IPS-18a (cell line): ENCODE results near the gene TOPORS.
A peak's percentile ranks its signal among the peaks of the same experiment; 100 is the strongest.
"Not testable (repeated sequence)": the region's sequence is repeated elsewhere in the genome, so short reads cannot be mapped to it uniquely, and the experiment has no call there.

ENCODE experiments used
- H3K27ac ChIP-seq: one replicate; pipeline ENCODE4 v1.5.1; 2013; ENCODE audit warnings: low read length
- H3K27me3 ChIP-seq: one replicate; pipeline ENCODE4 v1.6.1; 2013; ENCODE audit warnings: mild to moderate bottlenecking, low read length; ENCODE audit not compliant: control insufficient read depth, insufficient read depth
- H3K36me3 ChIP-seq: one replicate; pipeline ENCODE4 v1.6.1; 2013; ENCODE audit warnings: low read depth, low read length; ENCODE audit not compliant: control insufficient read depth
- H3K4me1 ChIP-seq: one replicate; pipeline ENCODE4 v1.6.1; 2013; ENCODE audit warnings: low read depth, low read length; ENCODE audit not compliant: control insufficient read depth
- H3K4me3 ChIP-seq: one replicate; pipeline ENCODE4 v1.5.1; 2013; ENCODE audit warnings: low read length
- H3K9ac ChIP-seq: one replicate; pipeline ENCODE4 v1.6.1; 2013; ENCODE audit warnings: mild to moderate bottlenecking, low read length, moderate library complexity
- H3K9me3 ChIP-seq: one replicate; pipeline ENCODE4 v1.6.1; 2013; ENCODE audit warnings: low read depth, low read length; ENCODE audit not compliant: control insufficient read depth

Gene TOPORS

GRCh38 chr9:32554591-32554990 is 2.2 kb upstream of the TOPORS start:
- Histone ChIP-seq H3K9me3 (no peaks in the 10 kb centered on the region), H3K4me3 (no peak overlapping the region), H3K9ac (no peak overlapping the region), H3K36me3 (no peaks in the 10 kb centered on the region), H3K4me1 (peaks cover 3% of the 10 kb centered on the region), H3K27me3 (no peaks in the 10 kb centered on the region), H3K27ac (no peak overlapping the region)

DNA sequence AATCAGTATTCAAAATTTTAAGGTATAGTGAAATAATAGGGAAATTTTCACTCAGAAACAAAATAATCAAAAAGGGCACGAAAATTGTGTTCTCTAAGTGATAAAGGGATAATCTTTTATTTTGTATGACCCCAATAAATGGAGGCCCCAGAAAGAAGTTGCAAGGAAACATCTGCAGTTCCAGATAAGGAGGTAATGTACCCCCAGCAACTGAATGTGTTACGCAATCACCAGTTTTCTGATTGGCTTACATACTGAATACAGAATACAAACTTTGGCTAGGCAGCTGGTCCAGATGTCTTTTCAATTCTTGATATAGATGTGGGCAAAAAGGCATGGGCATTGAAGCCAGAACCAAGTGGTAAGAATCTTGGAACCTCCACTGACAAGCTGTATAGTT is 1.7 kb upstream of the TOPORS start:
- Histone ChIP-seq H3K4me3 (no peak overlapping the region), H3K4me1 (peaks cover 3% of the 10 kb centered on the region), H3K9me3 (no peaks in the 10 kb centered on the region), H3K27ac (no peak overlapping the region), H3K27me3 (no peaks in the 10 kb centered on the region), H3K9ac (no peak overlapping the region), H3K36me3 (no peaks in the 10 kb centered on the region)

GRCh38 chr9:32551276-32552051 is 922 bp downstream of the TOPORS start:
- peak overlapping the region; percentile 89 for H3K27ac ChIP-seq
- H3K9me3 ChIP-seq = no peaks in the 10 kb centered on the region
- H3K4me1 ChIP-seq = peaks cover 3% of the 10 kb centered on the region
- peak overlapping the region; percentile 79 for H3K4me3 ChIP-seq
- no peaks in the 10 kb centered on the region for H3K36me3 ChIP-seq
- H3K9ac ChIP-seq = peak overlapping the region; percentile 92
- no peaks in the 10 kb centered on the region for H3K27me3 ChIP-seq

- peak overlapping the region; percentile 89 for H3K27ac ChIP-seq
- H3K4me1 ChIP-seq = peaks cover 3% of the 10 kb centered on the region
- H3K4me3 ChIP-seq = peak overlapping the region; percentile 79
- H3K36me3 ChIP-seq = no peaks in the 10 kb centered on the region
- H3K9me3 ChIP-seq = no peaks in the 10 kb centered on the region
- H3K27me3 ChIP-seq = no peaks in the 10 kb centered on the region
- peak overlapping the region; percentile 92 for H3K9ac ChIP-seq
Measured at GRCh38 chr9:32550562-32551275, 1.7 kb downstream of the TOPORS start.

- H3K4me3 ChIP-seq = peak overlapping the region; percentile 79
- no peaks in the 10 kb centered on the region for H3K36me3 ChIP-seq
- peak overlapping the region; percentile 92 for H3K9ac ChIP-seq
- H3K9me3 ChIP-seq = no peaks in the 10 kb centered on the region
- peak overlapping the region; percentile 64 for H3K27ac ChIP-seq
- H3K27me3 ChIP-seq = no peaks in the 10 kb centered on the region
- H3K4me1 ChIP-seq = peaks cover 3% of the 10 kb centered on the region
Measured at GRCh38 chr9:32550150-32550561, 2.2 kb downstream of the TOPORS start.

DNA sequence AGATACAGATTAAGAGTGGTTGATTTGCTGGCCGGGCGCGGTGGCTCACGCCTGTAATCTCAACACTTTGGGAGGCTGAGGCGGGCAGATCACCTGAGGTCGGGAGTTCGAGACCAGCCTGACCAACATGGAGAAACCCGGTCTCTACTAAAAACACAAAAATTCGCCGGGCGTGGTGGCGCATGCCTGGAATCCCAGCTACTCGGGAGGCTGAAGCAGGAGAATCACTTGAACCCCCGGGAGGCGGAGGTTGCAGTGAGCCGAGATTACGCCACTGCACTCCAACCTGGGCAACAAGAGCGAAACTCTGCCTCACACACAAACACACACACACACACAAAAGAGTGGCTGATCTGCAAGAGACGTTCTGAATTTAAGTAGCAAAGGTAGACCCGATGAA is 4.2 kb downstream of the TOPORS start:
- not testable (repeated sequence) for H3K27ac ChIP-seq, H3K27me3 ChIP-seq, H3K4me3 ChIP-seq, H3K36me3 ChIP-seq, H3K9ac ChIP-seq, H3K4me1 ChIP-seq, H3K9me3 ChIP-seq

- no peaks in the 10 kb centered on the region for H3K27me3 ChIP-seq
- no peaks in the 10 kb centered on the region for H3K9me3 ChIP-seq
- no peak overlapping the region for H3K4me3 ChIP-seq
- no peak overlapping the region for H3K27ac ChIP-seq
- H3K4me1 ChIP-seq = peaks cover 3% of the 10 kb centered on the region
- H3K36me3 ChIP-seq = peaks cover 30% of the 10 kb centered on the region
- no peak overlapping the region for H3K9ac ChIP-seq
Measured at GRCh38 chr9:32545884-32546283, 6.5 kb downstream of the TOPORS start.

GRCh38 chr9:32543047-32543446 is 9.3 kb downstream of the TOPORS start:
- no peak overlapping the region for H3K27ac ChIP-seq
- peaks cover 36% of the 10 kb centered on the region for H3K36me3 ChIP-seq
- no peak overlapping the region for H3K4me3 ChIP-seq
- H3K4me1 ChIP-seq = no peaks in the 10 kb centered on the region
- no peak overlapping the region for H3K9ac ChIP-seq
- H3K27me3 ChIP-seq = no peaks in the 10 kb centered on the region
- no peaks in the 10 kb centered on the region for H3K9me3 ChIP-seq

- Histone ChIP-seq H3K4me3 (no peak overlapping the region), H3K27ac (no peak overlapping the region), H3K27me3 (no peaks in the 10 kb centered on the region), H3K9me3 (no peaks in the 10 kb centered on the region), H3K9ac (no peak overlapping the region), H3K4me1 (no peaks in the 10 kb centered on the region), H3K36me3 (peaks cover 2% of the 10 kb centered on the region)
Measured at GRCh38 chr9:32533816-32534215, 18.6 kb downstream of the TOPORS start.

GRCh38 chr9:32533336-32533735 is 19.1 kb downstream of the TOPORS start:
- H3K9me3 ChIP-seq = no peaks in the 10 kb centered on the region
- H3K4me3 ChIP-seq = no peak overlapping the region
- H3K27ac ChIP-seq = no peak overlapping the region
- H3K36me3 ChIP-seq = peaks cover 2% of the 10 kb centered on the region
- no peaks in the 10 kb centered on the region for H3K27me3 ChIP-seq
- no peak overlapping the region for H3K9ac ChIP-seq
- H3K4me1 ChIP-seq = no peaks in the 10 kb centered on the region

DNA sequence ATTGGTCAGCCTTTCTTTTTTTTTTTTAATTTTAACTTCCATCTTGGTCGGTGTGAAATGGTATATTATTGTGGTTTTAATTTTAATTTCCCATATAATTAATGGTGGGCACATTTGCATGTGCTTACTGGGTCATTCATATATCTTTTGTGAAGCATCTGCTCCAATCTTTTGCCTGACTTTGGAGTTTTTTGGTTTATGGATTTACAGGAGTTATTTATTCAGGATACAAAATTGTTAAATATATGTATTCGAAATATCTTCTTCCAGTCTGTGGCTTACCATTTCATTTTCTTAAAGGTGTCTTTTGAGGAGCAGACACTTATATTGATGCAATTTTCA is 25.7 kb downstream of the TOPORS start:
- Histone ChIP-seq H3K9me3 (no peaks in the 10 kb centered on the region), H3K9ac (peak overlapping the region; percentile 67), H3K27me3 (no peaks in the 10 kb centered on the region), H3K27ac (no peak overlapping the region), H3K36me3 (no peaks in the 10 kb centered on the region), H3K4me1 (peaks cover 9% of the 10 kb centered on the region), H3K4me3 (peak overlapping the region; percentile 87)
